ENCODE measurements around the gene EEFSEC.

DNA sequence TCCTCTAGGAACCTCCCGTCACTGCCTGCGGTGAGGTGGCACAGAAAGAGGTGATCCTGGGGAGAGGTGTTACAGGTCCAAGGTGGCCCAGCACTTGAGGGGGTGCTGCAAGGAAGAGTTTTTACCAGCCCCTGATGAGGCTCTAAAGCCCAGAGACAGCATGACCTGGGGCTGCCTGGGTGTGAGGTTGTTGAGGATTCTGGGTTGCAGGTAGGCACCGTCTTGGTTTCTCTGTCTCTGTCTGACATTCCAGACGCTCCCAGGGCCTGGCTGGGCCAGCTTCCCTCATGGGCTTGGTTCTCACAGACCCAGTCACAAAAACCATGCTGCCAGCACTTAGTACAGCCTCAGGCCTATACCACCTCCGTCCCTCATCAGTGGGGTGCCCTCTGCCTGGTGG lies 282.3 kb downstream of the EEFSEC start:
- TF ChIP-seq, protein P1, sequence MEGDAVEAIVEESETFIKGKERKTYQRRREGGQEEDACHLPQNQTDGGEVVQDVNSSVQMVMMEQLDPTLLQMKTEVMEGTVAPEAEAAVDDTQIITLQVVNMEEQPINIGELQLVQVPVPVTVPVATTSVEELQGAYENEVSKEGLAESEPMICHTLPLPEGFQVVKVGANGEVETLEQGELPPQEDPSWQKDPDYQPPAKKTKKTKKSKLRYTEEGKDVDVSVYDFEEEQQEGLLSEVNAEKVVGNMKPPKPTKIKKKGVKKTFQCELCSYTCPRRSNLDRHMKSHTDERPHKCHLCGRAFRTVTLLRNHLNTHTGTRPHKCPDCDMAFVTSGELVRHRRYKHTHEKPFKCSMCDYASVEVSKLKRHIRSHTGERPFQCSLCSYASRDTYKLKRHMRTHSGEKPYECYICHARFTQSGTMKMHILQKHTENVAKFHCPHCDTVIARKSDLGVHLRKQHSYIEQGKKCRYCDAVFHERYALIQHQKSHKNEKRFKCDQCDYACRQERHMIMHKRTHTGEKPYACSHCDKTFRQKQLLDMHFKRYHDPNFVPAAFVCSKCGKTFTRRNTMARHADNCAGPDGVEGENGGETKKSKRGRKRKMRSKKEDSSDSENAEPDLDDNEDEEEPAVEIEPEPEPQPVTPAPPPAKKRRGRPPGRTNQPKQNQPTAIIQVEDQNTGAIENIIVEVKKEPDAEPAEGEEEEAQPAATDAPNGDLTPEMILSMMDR (conservative IDR thresholded peaks at IDR 0.05; ENCODE audit: low read depth, low read length), result no peak
- TF ChIP-seq EZH2phosphoT487 (IDR thresholded peaks at IDR 0.05; ENCODE audit: borderline replicate concordance, low read length) (no peak), EZH2 (IDR thresholded peaks at IDR 0.05; ENCODE audit: low read length, unreplicated experiment) (no peak)

Data from PC-3 (cell line).